Measurements from ENCODE around the gene APBA2. TPM values are rescaled to one million over a fixed set of nuclear protein-coding genes. Genes with fewer than 3 reads are reported as not detected.

The APBA2 gene
- polyA plus RNA-seq, 1 donor (not counting 4 experiments of a cell fraction or from before 2014, with no cell fraction given), result 5.5 TPM

GRCh38 chr15:29065571-29065970 lies 179.8 kb downstream of the APBA2 start:
- Histone ChIP-seq H3K4me2 (ENCODE audit: control insufficient read depth, extremely low read depth, insufficient read depth, low read depth, low read length) (no peak overlapping the region), H3K27ac (ENCODE audit: control insufficient read depth, insufficient read depth, low read length) (no peak overlapping the region), H4K20me1 (ENCODE audit: control insufficient read depth, extremely low read depth, insufficient read depth, low read length) (no peaks in the 10 kb centered on the region), H2AFZ (ENCODE audit: control insufficient read depth, low read length) (no peak overlapping the region), H3K36me3 (ENCODE audit: control insufficient read depth in 2 of 2, extremely low read depth in 1 of 2, insufficient read depth in 2 of 2, low read length in 2 of 2) (no peaks in the 10 kb centered on the region), H3K4me1 (ENCODE audit: control insufficient read depth, extremely low read depth, insufficient read depth, low read length) (no peaks in the 10 kb centered on the region), H3K79me2 (ENCODE audit: control insufficient read depth, insufficient read depth, low read length) (no peaks in the 10 kb centered on the region), H3K9me3 (ENCODE audit: control insufficient read depth, low read depth, low read length) (peaks cover 5% of the 10 kb centered on the region), H3K9me1 (ENCODE audit: control insufficient read depth, extremely low read depth, insufficient read depth, low read length) (no peaks in the 10 kb centered on the region), H3K27me3 (ENCODE audit: control insufficient read depth, extremely low read depth, insufficient read depth, low read length) (no peaks in the 10 kb centered on the region), H3K4me3 (ENCODE audit: control insufficient read depth in 2 of 3, extremely low read depth in 1 of 3, insufficient read depth in 2 of 3, low read depth in 1 of 3, low read length in 3 of 3) (no peak overlapping the region), H3K9ac (ENCODE audit: control insufficient read depth, extremely low read depth, insufficient read depth, low read length) (no peak overlapping the region)
- FAIRE-seq (no peak), DNase-seq (ENCODE audit: low read depth, low spot score) (no peak)
- dilution Hi-C loops (cut with MboI; ENCODE audit: extremely low pct_ligation_motif_present, low sequenced_read_pairs), result no loop called here
- TF ChIP-seq EZH2 (IDR thresholded peaks at IDR 0.05; ENCODE audit: low read length), result no peak
- TF ChIP-seq, protein P1, sequence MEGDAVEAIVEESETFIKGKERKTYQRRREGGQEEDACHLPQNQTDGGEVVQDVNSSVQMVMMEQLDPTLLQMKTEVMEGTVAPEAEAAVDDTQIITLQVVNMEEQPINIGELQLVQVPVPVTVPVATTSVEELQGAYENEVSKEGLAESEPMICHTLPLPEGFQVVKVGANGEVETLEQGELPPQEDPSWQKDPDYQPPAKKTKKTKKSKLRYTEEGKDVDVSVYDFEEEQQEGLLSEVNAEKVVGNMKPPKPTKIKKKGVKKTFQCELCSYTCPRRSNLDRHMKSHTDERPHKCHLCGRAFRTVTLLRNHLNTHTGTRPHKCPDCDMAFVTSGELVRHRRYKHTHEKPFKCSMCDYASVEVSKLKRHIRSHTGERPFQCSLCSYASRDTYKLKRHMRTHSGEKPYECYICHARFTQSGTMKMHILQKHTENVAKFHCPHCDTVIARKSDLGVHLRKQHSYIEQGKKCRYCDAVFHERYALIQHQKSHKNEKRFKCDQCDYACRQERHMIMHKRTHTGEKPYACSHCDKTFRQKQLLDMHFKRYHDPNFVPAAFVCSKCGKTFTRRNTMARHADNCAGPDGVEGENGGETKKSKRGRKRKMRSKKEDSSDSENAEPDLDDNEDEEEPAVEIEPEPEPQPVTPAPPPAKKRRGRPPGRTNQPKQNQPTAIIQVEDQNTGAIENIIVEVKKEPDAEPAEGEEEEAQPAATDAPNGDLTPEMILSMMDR (optimal IDR thresholded peaks at IDR 0.05 in 1 of 3, IDR thresholded peaks at IDR 0.05 in 1 of 3, conservative IDR thresholded peaks at IDR 0.05 in 1 of 3; ENCODE audit: extremely low read depth in 1 of 3, insufficient read depth in 2 of 3, low read length in 3 of 3), result no peak

GRCh38 chr15:29066310-29066709 lies 180.5 kb downstream of the APBA2 start:
- Histone ChIP-seq H3K27ac (ENCODE audit: control insufficient read depth, insufficient read depth, low read length) (no peak overlapping the region), H4K20me1 (ENCODE audit: control insufficient read depth, extremely low read depth, insufficient read depth, low read length) (no peaks in the 10 kb centered on the region), H3K9me3 (ENCODE audit: control insufficient read depth, low read depth, low read length) (peaks cover 5% of the 10 kb centered on the region), H3K27me3 (ENCODE audit: control insufficient read depth, extremely low read depth, insufficient read depth, low read length) (no peaks in the 10 kb centered on the region), H3K9ac (ENCODE audit: control insufficient read depth, extremely low read depth, insufficient read depth, low read length) (no peak overlapping the region), H3K9me1 (ENCODE audit: control insufficient read depth, extremely low read depth, insufficient read depth, low read length) (no peaks in the 10 kb centered on the region), H3K4me1 (ENCODE audit: control insufficient read depth, extremely low read depth, insufficient read depth, low read length) (no peaks in the 10 kb centered on the region), H3K79me2 (ENCODE audit: control insufficient read depth, insufficient read depth, low read length) (no peaks in the 10 kb centered on the region), H3K4me3 (ENCODE audit: control insufficient read depth in 2 of 3, extremely low read depth in 1 of 3, insufficient read depth in 2 of 3, low read depth in 1 of 3, low read length in 3 of 3) (no peak overlapping the region), H3K36me3 (ENCODE audit: control insufficient read depth in 2 of 2, extremely low read depth in 1 of 2, insufficient read depth in 2 of 2, low read length in 2 of 2) (no peaks in the 10 kb centered on the region), H2AFZ (ENCODE audit: control insufficient read depth, low read length) (no peak overlapping the region), H3K4me2 (ENCODE audit: control insufficient read depth, extremely low read depth, insufficient read depth, low read depth, low read length) (no peak overlapping the region)
- no peak for DNase-seq (ENCODE audit: low read depth, low spot score)
- FAIRE-seq, result no peak
- TF ChIP-seq, protein P1 (optimal IDR thresholded peaks at IDR 0.05 in 1 of 3, IDR thresholded peaks at IDR 0.05 in 1 of 3, conservative IDR thresholded peaks at IDR 0.05 in 1 of 3; ENCODE audit: extremely low read depth in 1 of 3, insufficient read depth in 2 of 3, low read length in 3 of 3), result no peak
- no peak for TF ChIP-seq EZH2 (IDR thresholded peaks at IDR 0.05; ENCODE audit: low read length)
- dilution Hi-C loops (cut with MboI; ENCODE audit: extremely low pct_ligation_motif_present, low sequenced_read_pairs), result no loop called here
